SK-N-SH treated with all-trans-retinoic acid at 6 μM for 48 hours (cell line): ENCODE data around the gene MSN.

Experiments
- ATAC-seq: fragments of 200-7000 bp; cut with Tn5 transposase; 3 replicates; pipeline ENCODE4 v1.9.1; 2020; ENCODE audit warnings: mild to moderate bottlenecking, moderate library complexity
- ARNTL ChIP-seq: fragments of 450-650 bp; formaldehyde crosslinking; IDR thresholded peaks from 2 replicates; pipeline ENCODE4 v1.5.0; 2020; ENCODE audit warnings: low read depth, mild to moderate bottlenecking, moderate library complexity, borderline replicate concordance
- BACH2 ChIP-seq: fragments of 250-450 bp; sonication (Bioruptor Pico); IDR thresholded peaks from 2 replicates; pipeline ENCODE4 v1.9.0; 2021; ENCODE audit warnings: mild to moderate bottlenecking, borderline replicate concordance
- CREB5 ChIP-seq: fragments of 250-450 bp; sonication (Bioruptor Pico); IDR thresholded peaks from 2 replicates; pipeline ENCODE4 v1.5.1; 2020; ENCODE audit warnings: low read depth, mild to moderate bottlenecking, moderate library complexity
- CSDC2 ChIP-seq: fragments of 250-450 bp; sonication (Bioruptor Pico); IDR thresholded peaks from 2 replicates; pipeline ENCODE4 v1.5.0; 2020; ENCODE audit warnings: mild to moderate bottlenecking, moderate library complexity
- CSRNP3 ChIP-seq: fragments of 250-450 bp; sonication (Bioruptor Pico); IDR thresholded peaks from 2 replicates; pipeline ENCODE4 v1.5.1; 2021; ENCODE audit warnings: mild to moderate bottlenecking, moderate library complexity
- ESRRG ChIP-seq: fragments of 250-450 bp; sonication (Bioruptor Pico); IDR thresholded peaks from 2 replicates; pipeline ENCODE4 v1.6.1; 2021; ENCODE audit warnings: mild to moderate bottlenecking
- GLIS3 ChIP-seq: fragments of 250-450 bp; sonication (Bioruptor Pico); IDR thresholded peaks from 2 replicates; pipeline ENCODE4 v1.5.0; 2020; ENCODE audit warnings: mild to moderate bottlenecking, moderate library complexity
- ISL1 ChIP-seq: fragments of 250-450 bp; sonication (Bioruptor Pico); IDR thresholded peaks from 2 replicates; pipeline ENCODE4 v2.1.2; 2022; ENCODE audit warnings: mild to moderate bottlenecking, moderate library complexity
- OSR1 ChIP-seq: fragments of 250-450 bp; sonication (Bioruptor Pico); IDR thresholded peaks from 2 replicates; pipeline ENCODE4 v1.8.0; 2022; ENCODE audit warnings: moderate library complexity, mild to moderate bottlenecking, inconsistent platforms
- POU6F1 ChIP-seq: fragments of 250-450 bp; sonication (Bioruptor Pico); IDR thresholded peaks from 2 replicates; pipeline ENCODE4 v1.8.0; 2021; ENCODE audit warnings: low read depth, mild to moderate bottlenecking, moderate library complexity, borderline replicate concordance
- PPARA ChIP-seq: fragments of 250-450 bp; sonication (Bioruptor Pico); IDR thresholded peaks from 2 replicates; pipeline ENCODE4 v1.5.0; 2020; ENCODE audit warnings: mild to moderate bottlenecking, borderline replicate concordance
- RARB ChIP-seq: fragments of 250-450 bp; sonication (Bioruptor Pico); IDR thresholded peaks from 2 replicates; pipeline ENCODE4 v1.8.0; 2021; ENCODE audit warnings: mild to moderate bottlenecking, moderate library complexity
- SNAI2 ChIP-seq: fragments of 250-450 bp; sonication (Bioruptor Pico); IDR thresholded peaks from 2 replicates; pipeline ENCODE4 v1.5.0; 2020; ENCODE audit warnings: mild to moderate bottlenecking, moderate library complexity
- TCF4 ChIP-seq: fragments of 250-450 bp; sonication (Bioruptor Pico); IDR thresholded peaks from 2 replicates; pipeline ENCODE4 v1.8.0; 2021; ENCODE audit warnings: mild to moderate bottlenecking, moderate library complexity, borderline replicate concordance
- TOX ChIP-seq: fragments of 250-450 bp; sonication (Bioruptor Pico); IDR thresholded peaks from 2 replicates; pipeline ENCODE4 v1.8.0; 2021; ENCODE audit warnings: mild to moderate bottlenecking, moderate library complexity, borderline replicate concordance
- TSHZ2 ChIP-seq: fragments of 250-450 bp; sonication (Bioruptor Pico); IDR thresholded peaks from 2 replicates; pipeline ENCODE4 v1.5.0; 2020; ENCODE audit warnings: mild to moderate bottlenecking, moderate library complexity
- ZFP3 ChIP-seq: fragments of 250-450 bp; sonication (Bioruptor Pico); IDR thresholded peaks from 2 replicates; pipeline ENCODE4 v1.5.0; 2020; ENCODE audit warnings: mild to moderate bottlenecking, moderate library complexity
- ZFP30 ChIP-seq: fragments of 450-650 bp; formaldehyde crosslinking; IDR thresholded peaks from 2 replicates; pipeline ENCODE4 v1.5.0; 2022; ENCODE audit warnings: mild to moderate bottlenecking, moderate library complexity
- ZNF565 ChIP-seq: fragments of 450-650 bp; formaldehyde crosslinking; conservative IDR thresholded peaks from 2 replicates; pipeline ENCODE4 v1.5.0; 2020; ENCODE audit warnings: low read depth, mild to moderate bottlenecking, moderate library complexity
- ZNF70 ChIP-seq: fragments of 450-650 bp; formaldehyde crosslinking; IDR thresholded peaks from 2 replicates; pipeline ENCODE4 v1.5.0; 2020; ENCODE audit warnings: mild to moderate bottlenecking, moderate library complexity
- ZNF8 ChIP-seq: fragments of 450-650 bp; formaldehyde crosslinking; IDR thresholded peaks from 2 replicates; pipeline ENCODE4 v1.5.0; 2020; ENCODE audit warnings: mild to moderate bottlenecking, moderate library complexity

MSN gene

GRCh38 chrX:65723706-65724105 is 56.3 kb downstream of the MSN start:
- no peak for ATAC-seq
- TF ChIP-seq ARNTL (CRISPR knock-in tag), result no peak
- TF ChIP-seq TOX (CRISPR knock-in tag), result no peak
- no peak for TF ChIP-seq BACH2
- TF ChIP-seq ZNF565 (CRISPR knock-in tag), result no peak
- no peak for TF ChIP-seq ZFP3 (CRISPR knock-in tag)
- TF ChIP-seq CSRNP3, result no peak
- TF ChIP-seq ZNF8 (CRISPR knock-in tag), result no peak
- TF ChIP-seq TSHZ2 (CRISPR knock-in tag), result no peak
- TF ChIP-seq GLIS3 (CRISPR knock-in tag), result no peak
- TF ChIP-seq ESRRG (CRISPR knock-in tag), result no peak
- no peak for TF ChIP-seq RARB (CRISPR knock-in tag)
- TF ChIP-seq, all 23 proteins: peak for 0

- no peak for ATAC-seq
These were observed 59.3 kb downstream of the MSN start for GRCh38 chrX:65726715-65727114.

More at GRCh38 chrX:65726715-65727114, 59.3 kb downstream of the MSN start:
- no peak for TF ChIP-seq ZNF70 (CRISPR knock-in tag)
- no peak for TF ChIP-seq CREB5
- no peak for TF ChIP-seq ARNTL (CRISPR knock-in tag)
- TF ChIP-seq ZFP3 (CRISPR knock-in tag), result no peak
- no peak for TF ChIP-seq CSDC2 (CRISPR knock-in tag)
- TF ChIP-seq ZNF8 (CRISPR knock-in tag), result no peak
- TF ChIP-seq ESRRG (CRISPR knock-in tag), result no peak
- TF ChIP-seq TOX (CRISPR knock-in tag), result no peak
- TF ChIP-seq ZNF565 (CRISPR knock-in tag), result no peak
- no peak for TF ChIP-seq TSHZ2 (CRISPR knock-in tag)
- no peak for TF ChIP-seq TCF4 (CRISPR knock-in tag)
- no peak for TF ChIP-seq ISL1 (CRISPR knock-in tag)
- TF ChIP-seq SNAI2 (CRISPR knock-in tag), result no peak
- no peak for TF ChIP-seq POU6F1 (CRISPR knock-in tag)
- TF ChIP-seq OSR1 (CRISPR knock-in tag), result no peak
- no peak for TF ChIP-seq BACH2
- no peak for TF ChIP-seq ZFP30
- TF ChIP-seq PPARA (CRISPR knock-in tag), result no peak
